GM23248 (cell line): ENCODE results near the gene LGI2.

Experiments used
- EZH2 ChIP-seq: fragments of 200-600 bp; sonication (generic); IDR thresholded peaks from 2 replicates; pipeline ENCODE4 v1.6.1; 2018; ENCODE audit warnings: antibody characterized with exemption, mild to moderate bottlenecking; ENCODE audit not compliant: insufficient read depth, poor library complexity, severe bottlenecking
- EZH2phosphoT487 ChIP-seq: fragments of 200-600 bp; sonication (generic); IDR thresholded peaks from 2 replicates; pipeline ENCODE4 v1.6.1; 2018; ENCODE audit warnings: antibody characterized with exemption, moderate library complexity, mild to moderate bottlenecking, low read depth; ENCODE audit not compliant: insufficient read depth

GRCh38 chr4:25029479-25030276, 1.1 kb downstream of the LGI2 start:
- TF ChIP-seq EZH2 (no peak), EZH2phosphoT487 (no peak)
